ENCODE measurements around the gene DHFR2. TPM values are rescaled to one million over a fixed set of nuclear protein-coding genes. Genes with fewer than 3 reads are reported as not detected.

The DHFR2 gene
- total and polyA plus RNA-seq, 2 of the 4 experiments (the other 2 are of a cell fraction) = 1.1 to 2.3 TPM

DNA sequence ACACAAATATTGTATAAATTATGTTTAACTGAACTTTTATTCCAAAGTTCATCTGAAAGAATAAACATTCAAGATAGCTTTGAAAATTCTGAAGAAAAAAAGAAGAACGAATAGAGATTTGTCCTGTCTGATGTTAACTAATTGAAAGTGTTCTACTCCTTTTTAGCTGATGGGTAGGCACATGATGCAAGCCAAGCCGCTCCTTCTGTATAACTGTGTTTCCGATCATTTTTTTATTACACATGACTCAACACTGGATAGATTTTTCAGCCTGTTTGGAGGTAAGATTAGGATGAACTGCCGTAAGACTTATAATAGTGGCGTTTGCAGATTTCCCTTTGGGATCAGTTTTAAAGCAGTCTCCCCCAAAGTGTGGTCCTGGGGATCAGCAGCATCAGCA, 19.2 kb upstream of the DHFR2 start:
- DNase-seq = no peak
- no peak overlapping the region for H2AK9ac ChIP-seq (replicated peaks; ENCODE audit: low read depth, low read length, poor library complexity)
- ATAC-seq (ENCODE audit: low read depth) = no peak
- H3K14ac ChIP-seq (replicated peaks; ENCODE audit: low read depth, low read length) = no peak overlapping the region
- in situ Hi-C loops (cut with MboI; ENCODE audit: low sequenced_read_pairs) (no loop called here), intact Hi-C loops (cut with micrococcal nuclease) (no loop called here), dilution Hi-C loops (cut with HindIII; ENCODE audit: low sequenced_read_pairs, unreplicated experiment) (no loop called here)
- ChIA-PET POLR2A (ENCODE audit: unreplicated experiment) (no interaction called here), CTCF (interaction anchor here (2.4 kb wide), 1 partner anchor 12 kb away, joined by 9 read pairs; no protein-coding TSS in a partner anchor)
- no peak overlapping the region for H3K18ac ChIP-seq (ENCODE audit: low read depth, low read length)
- WGBS, 2 experiments (ENCODE audit: extremely low coverage in 2 of 2, insufficient read length in 1 of 2) = no CpG with 5 or more reads among the region's 5 CpGs
- H3K4ac ChIP-seq (ENCODE audit: low read depth, low read length) = no peak overlapping the region
- peaks cover 0 to 3% of the 10 kb centered on the region in 2 experiments; a peak in 1 of 4 replicates for H3K79me1 ChIP-seq (ENCODE audit: low read depth in 1 of 2, low read length in 2 of 2)
- no peak overlapping the region for H2BK5ac ChIP-seq (ENCODE audit: low read depth, low read length, poor library complexity, severe bottlenecking)
- H3K4me2 ChIP-seq (ENCODE audit: low read depth, low read length) = no peak overlapping the region
- no peaks in the 10 kb centered on the region for H3K9me1 ChIP-seq (ENCODE audit: insufficient read depth, low read length)
- peaks cover 7% of the 10 kb centered on the region for H3K36me3 ChIP-seq (ENCODE audit: control insufficient read depth, insufficient read depth, low read length)
- no peaks in the 10 kb centered on the region for H3K4me1 ChIP-seq (ENCODE audit: control insufficient read depth, insufficient read depth, low read length)
- no peak overlapping the region for H4K5ac ChIP-seq (ENCODE audit: low read depth, low read length)
- H3K27ac ChIP-seq (ENCODE audit: insufficient read depth, low read length) = no peak overlapping the region
- no peak overlapping the region for H2BK120ac ChIP-seq (ENCODE audit: low read depth, low read length)
- no peaks in the 10 kb centered on the region for H4K20me1 ChIP-seq (ENCODE audit: insufficient read depth, low read length)
- TF ChIP-seq MAZ (IDR thresholded peaks at IDR 0.05; ENCODE audit: borderline replicate concordance, low read depth, low read length) (no peak), POLR2A (IDR thresholded peaks at IDR 0.05; ENCODE audit: low read depth, low read length) (no peak), CHD1 (IDR thresholded peaks at IDR 0.05; ENCODE audit: low read depth, low read length) (no peak), NFE2L2 (IDR thresholded peaks at IDR 0.05; ENCODE audit: low read depth, low read length) (no peak), FOS (IDR thresholded peaks at IDR 0.05; ENCODE audit: low read depth, low read length) (no peak), RCOR1 (IDR thresholded peaks at IDR 0.05; ENCODE audit: insufficient replicate concordance, low read length) (no peak), RFX5 (IDR thresholded peaks at IDR 0.05; ENCODE audit: low read depth, low read length) (no peak), RAD21 (IDR thresholded peaks at IDR 0.05; ENCODE audit: low read length) (no peak), MXI1 (IDR thresholded peaks at IDR 0.05; ENCODE audit: borderline replicate concordance, low read depth, low read length) (no peak), CEBPB (IDR thresholded peaks at IDR 0.05; ENCODE audit: low read depth, low read length) (no peak)
- TF ChIP-seq, protein P1, sequence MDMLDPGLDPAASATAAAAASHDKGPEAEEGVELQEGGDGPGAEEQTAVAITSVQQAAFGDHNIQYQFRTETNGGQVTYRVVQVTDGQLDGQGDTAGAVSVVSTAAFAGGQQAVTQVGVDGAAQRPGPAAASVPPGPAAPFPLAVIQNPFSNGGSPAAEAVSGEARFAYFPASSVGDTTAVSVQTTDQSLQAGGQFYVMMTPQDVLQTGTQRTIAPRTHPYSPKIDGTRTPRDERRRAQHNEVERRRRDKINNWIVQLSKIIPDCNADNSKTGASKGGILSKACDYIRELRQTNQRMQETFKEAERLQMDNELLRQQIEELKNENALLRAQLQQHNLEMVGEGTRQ (IDR thresholded peaks at IDR 0.05; ENCODE audit: low read depth, low read length) = no peak
- TF ChIP-seq, protein P2, sequence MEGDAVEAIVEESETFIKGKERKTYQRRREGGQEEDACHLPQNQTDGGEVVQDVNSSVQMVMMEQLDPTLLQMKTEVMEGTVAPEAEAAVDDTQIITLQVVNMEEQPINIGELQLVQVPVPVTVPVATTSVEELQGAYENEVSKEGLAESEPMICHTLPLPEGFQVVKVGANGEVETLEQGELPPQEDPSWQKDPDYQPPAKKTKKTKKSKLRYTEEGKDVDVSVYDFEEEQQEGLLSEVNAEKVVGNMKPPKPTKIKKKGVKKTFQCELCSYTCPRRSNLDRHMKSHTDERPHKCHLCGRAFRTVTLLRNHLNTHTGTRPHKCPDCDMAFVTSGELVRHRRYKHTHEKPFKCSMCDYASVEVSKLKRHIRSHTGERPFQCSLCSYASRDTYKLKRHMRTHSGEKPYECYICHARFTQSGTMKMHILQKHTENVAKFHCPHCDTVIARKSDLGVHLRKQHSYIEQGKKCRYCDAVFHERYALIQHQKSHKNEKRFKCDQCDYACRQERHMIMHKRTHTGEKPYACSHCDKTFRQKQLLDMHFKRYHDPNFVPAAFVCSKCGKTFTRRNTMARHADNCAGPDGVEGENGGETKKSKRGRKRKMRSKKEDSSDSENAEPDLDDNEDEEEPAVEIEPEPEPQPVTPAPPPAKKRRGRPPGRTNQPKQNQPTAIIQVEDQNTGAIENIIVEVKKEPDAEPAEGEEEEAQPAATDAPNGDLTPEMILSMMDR (conservative IDR thresholded peaks at IDR 0.05; ENCODE audit: low read depth, low read length) = no peak
- TF ChIP-seq, protein P3, sequence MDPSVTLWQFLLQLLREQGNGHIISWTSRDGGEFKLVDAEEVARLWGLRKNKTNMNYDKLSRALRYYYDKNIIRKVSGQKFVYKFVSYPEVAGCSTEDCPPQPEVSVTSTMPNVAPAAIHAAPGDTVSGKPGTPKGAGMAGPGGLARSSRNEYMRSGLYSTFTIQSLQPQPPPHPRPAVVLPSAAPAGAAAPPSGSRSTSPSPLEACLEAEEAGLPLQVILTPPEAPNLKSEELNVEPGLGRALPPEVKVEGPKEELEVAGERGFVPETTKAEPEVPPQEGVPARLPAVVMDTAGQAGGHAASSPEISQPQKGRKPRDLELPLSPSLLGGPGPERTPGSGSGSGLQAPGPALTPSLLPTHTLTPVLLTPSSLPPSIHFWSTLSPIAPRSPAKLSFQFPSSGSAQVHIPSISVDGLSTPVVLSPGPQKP (IDR thresholded peaks at IDR 0.05; ENCODE audit: borderline replicate concordance, low read depth, low read length) = no peak
- H3K9ac ChIP-seq (ENCODE audit: low read depth, low read length) = no peak overlapping the region
- H2BK15ac ChIP-seq (ENCODE audit: low read depth, low read length) = no peak overlapping the region
- no peak overlapping the region for H3K56ac ChIP-seq (ENCODE audit: extremely low read depth, insufficient read depth, low read length)
- no peak overlapping the region for H3K4me3 ChIP-seq (ENCODE audit: insufficient read depth, low read depth, low read length)
- no peak overlapping the region for H4K8ac ChIP-seq (ENCODE audit: low read depth in 2 of 2, low read length in 2 of 2)
- H3K27me3 ChIP-seq (ENCODE audit: control insufficient read depth, insufficient read depth, low read length) = no peaks in the 10 kb centered on the region
- BruUV-seq (replicated peaks) = no TSS peak
- no peak overlapping the region for H2BK20ac ChIP-seq (ENCODE audit: low read depth, low read length)
- H3K23ac ChIP-seq (ENCODE audit: low read depth, low read length) = no peak overlapping the region
- H2AFZ ChIP-seq (replicated peaks; ENCODE audit: low read length, poor library complexity) = no peak overlapping the region
- H3K9me3 ChIP-seq (ENCODE audit: control insufficient read depth, insufficient read depth, low read length) = no peaks in the 10 kb centered on the region
- no peak overlapping the region for H4K91ac ChIP-seq (ENCODE audit: insufficient read depth, low read depth, low read length)
- H2AK5ac ChIP-seq (ENCODE audit: low read depth, low read length) = no peak overlapping the region

Data from IMR-90 (cell line).